ENCODE measurements around the gene TGFA. TPM values are rescaled to one million over a fixed set of nuclear protein-coding genes. Genes with fewer than 3 reads are reported as not detected.

The TGFA gene
- polyA plus RNA-seq, 1 donor (not counting 4 experiments of a cell fraction or from before 2014, with no cell fraction given), result 51.7 TPM

- Histone ChIP-seq H3K4me2 (ENCODE audit: control insufficient read depth, extremely low read depth, insufficient read depth, low read depth, low read length) (no peak overlapping the region), H3K4me1 (ENCODE audit: control insufficient read depth, extremely low read depth, insufficient read depth, low read length) (peaks cover 64% of the 10 kb centered on the region), H3K9me3 (ENCODE audit: control insufficient read depth, low read depth, low read length) (no peaks in the 10 kb centered on the region), H3K4me3 (ENCODE audit: control insufficient read depth in 2 of 3, extremely low read depth in 1 of 3, insufficient read depth in 2 of 3, low read depth in 1 of 3, low read length in 3 of 3) (no peak overlapping the region), H2AFZ (ENCODE audit: control insufficient read depth, low read length) (no peak overlapping the region), H3K9me1 (ENCODE audit: control insufficient read depth, extremely low read depth, insufficient read depth, low read length) (peaks cover 27% of the 10 kb centered on the region), H3K79me2 (ENCODE audit: control insufficient read depth, insufficient read depth, low read length) (peaks cover 99% of the 10 kb centered on the region), H3K27ac (ENCODE audit: control insufficient read depth, insufficient read depth, low read length) (peak overlapping the region; percentile 19), H3K27me3 (ENCODE audit: control insufficient read depth, extremely low read depth, insufficient read depth, low read length) (no peaks in the 10 kb centered on the region), H3K36me3 (ENCODE audit: control insufficient read depth in 2 of 2, extremely low read depth in 1 of 2, insufficient read depth in 2 of 2, low read length in 2 of 2) (peaks cover 14 to 61% of the 10 kb centered on the region in 2 experiments), H3K9ac (ENCODE audit: control insufficient read depth, extremely low read depth, insufficient read depth, low read length) (peak overlapping the region; percentile 9), H4K20me1 (ENCODE audit: control insufficient read depth, extremely low read depth, insufficient read depth, low read length) (peaks cover 42% of the 10 kb centered on the region)
- FAIRE-seq (peak; percentile 5), DNase-seq (ENCODE audit: low read depth, low spot score) (no peak)
- TF ChIP-seq EZH2 (IDR thresholded peaks at IDR 0.05; ENCODE audit: low read length) (no peak), CTCF (optimal IDR thresholded peaks at IDR 0.05 in 1 of 3, IDR thresholded peaks at IDR 0.05 in 1 of 3, conservative IDR thresholded peaks at IDR 0.05 in 1 of 3; ENCODE audit: extremely low read depth in 1 of 3, insufficient read depth in 2 of 3, low read length in 3 of 3) (no peak)
- dilution Hi-C loops (cut with MboI; ENCODE audit: extremely low pct_ligation_motif_present, low sequenced_read_pairs), result no loop called here
These were observed 39.0 kb downstream of the TGFA start for GRCh38 chr2:70514612-70515055.

DNA sequence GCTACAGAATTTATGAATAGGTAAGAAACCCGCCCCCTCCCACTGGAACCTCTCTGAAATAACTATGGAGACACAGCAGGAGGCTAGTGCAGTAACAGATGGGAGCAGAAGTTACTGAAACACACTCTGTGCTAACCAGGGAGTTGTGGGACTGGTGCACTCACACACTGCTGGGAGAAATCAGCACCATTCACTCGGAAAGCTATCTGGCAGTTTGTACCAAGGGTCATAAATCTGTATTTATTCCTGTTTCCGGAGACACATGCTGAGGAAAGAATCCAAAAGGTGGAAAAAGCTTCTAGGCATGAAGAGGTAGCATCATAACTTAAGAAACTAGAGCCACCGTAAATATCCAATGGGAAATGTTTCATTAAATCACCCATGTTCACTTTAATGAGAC, 39.9 kb downstream of the TGFA start:
- H3K4me3 ChIP-seq (ENCODE audit: control insufficient read depth in 2 of 3, extremely low read depth in 1 of 3, insufficient read depth in 2 of 3, low read depth in 1 of 3, low read length in 3 of 3), result no peak overlapping the region
- no peaks in the 10 kb centered on the region for H3K9me3 ChIP-seq (ENCODE audit: control insufficient read depth, low read depth, low read length)
- H3K27me3 ChIP-seq (ENCODE audit: control insufficient read depth, extremely low read depth, insufficient read depth, low read length), result no peaks in the 10 kb centered on the region
- peaks cover 12 to 58% of the 10 kb centered on the region in 2 experiments for H3K36me3 ChIP-seq (ENCODE audit: control insufficient read depth in 2 of 2, extremely low read depth in 1 of 2, insufficient read depth in 2 of 2, low read length in 2 of 2)
- FAIRE-seq (no peak), DNase-seq (ENCODE audit: low read depth, low spot score) (no peak)
- TF ChIP-seq CTCF (optimal IDR thresholded peaks at IDR 0.05 in 1 of 3, IDR thresholded peaks at IDR 0.05 in 1 of 3, conservative IDR thresholded peaks at IDR 0.05 in 1 of 3; ENCODE audit: extremely low read depth in 1 of 3, insufficient read depth in 2 of 3, low read length in 3 of 3), result no peak
- no peak for TF ChIP-seq EZH2 (IDR thresholded peaks at IDR 0.05; ENCODE audit: low read length)
- H3K27ac ChIP-seq (ENCODE audit: control insufficient read depth, insufficient read depth, low read length), result no peak overlapping the region
- peaks cover 99% of the 10 kb centered on the region for H3K79me2 ChIP-seq (ENCODE audit: control insufficient read depth, insufficient read depth, low read length)
- peaks cover 32% of the 10 kb centered on the region for H3K9me1 ChIP-seq (ENCODE audit: control insufficient read depth, extremely low read depth, insufficient read depth, low read length)
- peaks cover 64% of the 10 kb centered on the region for H3K4me1 ChIP-seq (ENCODE audit: control insufficient read depth, extremely low read depth, insufficient read depth, low read length)
- H2AFZ ChIP-seq (ENCODE audit: control insufficient read depth, low read length), result no peak overlapping the region
- dilution Hi-C loops (cut with MboI; ENCODE audit: extremely low pct_ligation_motif_present, low sequenced_read_pairs), result no loop called here
- no peak overlapping the region for H3K4me2 ChIP-seq (ENCODE audit: control insufficient read depth, extremely low read depth, insufficient read depth, low read depth, low read length)
- peaks cover 44% of the 10 kb centered on the region for H4K20me1 ChIP-seq (ENCODE audit: control insufficient read depth, extremely low read depth, insufficient read depth, low read length)
- no peak overlapping the region for H3K9ac ChIP-seq (ENCODE audit: control insufficient read depth, extremely low read depth, insufficient read depth, low read length)
